Measurements from ENCODE around the gene NDUFB8.

Gene NDUFB8

GRCh38 chr10:100477970-100478369, 51.7 kb downstream of the NDUFB8 start:
- ATAC-seq = no peak
- TF ChIP-seq RARB (CRISPR knock-in tag; IDR thresholded peaks at IDR 0.05) (no peak), GLIS3 (CRISPR knock-in tag; IDR thresholded peaks at IDR 0.05) (no peak), TCF4 (CRISPR knock-in tag; IDR thresholded peaks at IDR 0.05; ENCODE audit: borderline replicate concordance) (no peak), ARNTL (CRISPR knock-in tag; IDR thresholded peaks at IDR 0.05; ENCODE audit: borderline replicate concordance, low read depth) (no peak), PPARA (CRISPR knock-in tag; IDR thresholded peaks at IDR 0.05; ENCODE audit: borderline replicate concordance) (no peak), ZNF70 (CRISPR knock-in tag; IDR thresholded peaks at IDR 0.05) (no peak), ESRRG (CRISPR knock-in tag; IDR thresholded peaks at IDR 0.05) (no peak), POU6F1 (CRISPR knock-in tag; IDR thresholded peaks at IDR 0.05; ENCODE audit: borderline replicate concordance, low read depth) (no peak), OSR1 (CRISPR knock-in tag; IDR thresholded peaks at IDR 0.05) (no peak), ISL1 (CRISPR knock-in tag; IDR thresholded peaks at IDR 0.05) (no peak), ZC3H10 (CRISPR knock-in tag; IDR thresholded peaks at IDR 0.05) (no peak), BACH2 (CRISPR knock-in tag; IDR thresholded peaks at IDR 0.05; ENCODE audit: borderline replicate concordance) (no peak), CSDC2 (CRISPR knock-in tag; IDR thresholded peaks at IDR 0.05) (no peak), TOX (CRISPR knock-in tag; IDR thresholded peaks at IDR 0.05; ENCODE audit: borderline replicate concordance) (no peak), ZNF8 (CRISPR knock-in tag; IDR thresholded peaks at IDR 0.05) (no peak), ZFP30 (CRISPR knock-in tag; IDR thresholded peaks at IDR 0.05) (no peak), ZFP3 (CRISPR knock-in tag; IDR thresholded peaks at IDR 0.05) (no peak)
- TF ChIP-seq, protein P1, sequence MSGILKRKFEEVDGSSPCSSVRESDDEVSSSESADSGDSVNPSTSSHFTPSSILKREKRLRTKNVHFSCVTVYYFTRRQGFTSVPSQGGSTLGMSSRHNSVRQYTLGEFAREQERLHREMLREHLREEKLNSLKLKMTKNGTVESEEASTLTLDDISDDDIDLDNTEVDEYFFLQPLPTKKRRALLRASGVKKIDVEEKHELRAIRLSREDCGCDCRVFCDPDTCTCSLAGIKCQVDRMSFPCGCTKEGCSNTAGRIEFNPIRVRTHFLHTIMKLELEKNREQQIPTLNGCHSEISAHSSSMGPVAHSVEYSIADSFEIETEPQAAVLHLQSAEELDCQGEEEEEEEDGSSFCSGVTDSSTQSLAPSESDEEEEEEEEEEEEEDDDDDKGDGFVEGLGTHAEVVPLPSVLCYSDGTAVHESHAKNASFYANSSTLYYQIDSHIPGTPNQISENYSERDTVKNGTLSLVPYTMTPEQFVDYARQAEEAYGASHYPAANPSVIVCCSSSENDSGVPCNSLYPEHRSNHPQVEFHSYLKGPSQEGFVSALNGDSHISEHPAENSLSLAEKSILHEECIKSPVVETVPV (CRISPR knock-in tag; IDR thresholded peaks at IDR 0.05) = no peak
- TF ChIP-seq, protein P2, sequence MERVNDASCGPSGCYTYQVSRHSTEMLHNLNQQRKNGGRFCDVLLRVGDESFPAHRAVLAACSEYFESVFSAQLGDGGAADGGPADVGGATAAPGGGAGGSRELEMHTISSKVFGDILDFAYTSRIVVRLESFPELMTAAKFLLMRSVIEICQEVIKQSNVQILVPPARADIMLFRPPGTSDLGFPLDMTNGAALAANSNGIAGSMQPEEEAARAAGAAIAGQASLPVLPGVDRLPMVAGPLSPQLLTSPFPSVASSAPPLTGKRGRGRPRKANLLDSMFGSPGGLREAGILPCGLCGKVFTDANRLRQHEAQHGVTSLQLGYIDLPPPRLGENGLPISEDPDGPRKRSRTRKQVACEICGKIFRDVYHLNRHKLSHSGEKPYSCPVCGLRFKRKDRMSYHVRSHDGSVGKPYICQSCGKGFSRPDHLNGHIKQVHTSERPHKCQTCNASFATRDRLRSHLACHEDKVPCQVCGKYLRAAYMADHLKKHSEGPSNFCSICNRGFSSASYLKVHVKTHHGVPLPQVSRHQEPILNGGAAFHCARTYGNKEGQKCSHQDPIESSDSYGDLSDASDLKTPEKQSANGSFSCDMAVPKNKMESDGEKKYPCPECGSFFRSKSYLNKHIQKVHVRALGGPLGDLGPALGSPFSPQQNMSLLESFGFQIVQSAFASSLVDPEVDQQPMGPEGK (CRISPR knock-in tag; IDR thresholded peaks at IDR 0.05; ENCODE audit: borderline replicate concordance) = no peak
- TF ChIP-seq, protein P3, sequence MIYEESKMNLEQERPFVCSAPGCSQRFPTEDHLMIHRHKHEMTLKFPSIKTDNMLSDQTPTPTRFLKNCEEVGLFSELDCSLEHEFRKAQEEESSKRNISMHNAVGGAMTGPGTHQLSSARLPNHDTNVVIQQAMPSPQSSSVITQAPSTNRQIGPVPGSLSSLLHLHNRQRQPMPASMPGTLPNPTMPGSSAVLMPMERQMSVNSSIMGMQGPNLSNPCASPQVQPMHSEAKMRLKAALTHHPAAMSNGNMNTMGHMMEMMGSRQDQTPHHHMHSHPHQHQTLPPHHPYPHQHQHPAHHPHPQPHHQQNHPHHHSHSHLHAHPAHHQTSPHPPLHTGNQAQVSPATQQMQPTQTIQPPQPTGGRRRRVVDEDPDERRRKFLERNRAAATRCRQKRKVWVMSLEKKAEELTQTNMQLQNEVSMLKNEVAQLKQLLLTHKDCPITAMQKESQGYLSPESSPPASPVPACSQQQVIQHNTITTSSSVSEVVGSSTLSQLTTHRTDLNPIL (CRISPR knock-in tag; IDR thresholded peaks at IDR 0.05; ENCODE audit: low read depth) = no peak

All from SK-N-SH treated with all-trans-retinoic acid at 6 μM for 48 hours (cell line).